Measurements from ENCODE around the gene GARIN1A.

GARIN1A gene

GRCh38 chr7:128703609-128704241, 31.6 kb downstream of the GARIN1A start:
- no peaks in the 10 kb centered on the region for H3K4me1 Mint-ChIP-seq
- no peaks in the 10 kb centered on the region for H3K36me3 Mint-ChIP-seq (ENCODE audit: low read depth)
- no peak overlapping the region for H3K4me3 Mint-ChIP-seq
- no peaks in the 10 kb centered on the region for H3K9me3 Mint-ChIP-seq
- no peak for DNase-seq
- peaks cover 33% of the 10 kb centered on the region for H3K27me3 Mint-ChIP-seq (ENCODE audit: low read depth, poor library complexity)
- no peak overlapping the region for H3K27ac Mint-ChIP-seq
- TF ChIP-seq, protein P1, sequence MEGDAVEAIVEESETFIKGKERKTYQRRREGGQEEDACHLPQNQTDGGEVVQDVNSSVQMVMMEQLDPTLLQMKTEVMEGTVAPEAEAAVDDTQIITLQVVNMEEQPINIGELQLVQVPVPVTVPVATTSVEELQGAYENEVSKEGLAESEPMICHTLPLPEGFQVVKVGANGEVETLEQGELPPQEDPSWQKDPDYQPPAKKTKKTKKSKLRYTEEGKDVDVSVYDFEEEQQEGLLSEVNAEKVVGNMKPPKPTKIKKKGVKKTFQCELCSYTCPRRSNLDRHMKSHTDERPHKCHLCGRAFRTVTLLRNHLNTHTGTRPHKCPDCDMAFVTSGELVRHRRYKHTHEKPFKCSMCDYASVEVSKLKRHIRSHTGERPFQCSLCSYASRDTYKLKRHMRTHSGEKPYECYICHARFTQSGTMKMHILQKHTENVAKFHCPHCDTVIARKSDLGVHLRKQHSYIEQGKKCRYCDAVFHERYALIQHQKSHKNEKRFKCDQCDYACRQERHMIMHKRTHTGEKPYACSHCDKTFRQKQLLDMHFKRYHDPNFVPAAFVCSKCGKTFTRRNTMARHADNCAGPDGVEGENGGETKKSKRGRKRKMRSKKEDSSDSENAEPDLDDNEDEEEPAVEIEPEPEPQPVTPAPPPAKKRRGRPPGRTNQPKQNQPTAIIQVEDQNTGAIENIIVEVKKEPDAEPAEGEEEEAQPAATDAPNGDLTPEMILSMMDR (IDR thresholded peaks at IDR 0.05): no peak

GRCh38 chr7:128705891-128706333, 33.8 kb downstream of the GARIN1A start:
- Mint-ChIP-seq H3K4me3 (no peak overlapping the region), H3K36me3 (ENCODE audit: low read depth) (no peaks in the 10 kb centered on the region), H3K27me3 (ENCODE audit: low read depth, poor library complexity) (peaks cover 25% of the 10 kb centered on the region), H3K27ac (no peak overlapping the region), H3K9me3 (no peaks in the 10 kb centered on the region), H3K4me1 (no peaks in the 10 kb centered on the region)
- DNase-seq: no peak
- TF ChIP-seq, protein P1 (IDR thresholded peaks at IDR 0.05): no peak

DNA sequence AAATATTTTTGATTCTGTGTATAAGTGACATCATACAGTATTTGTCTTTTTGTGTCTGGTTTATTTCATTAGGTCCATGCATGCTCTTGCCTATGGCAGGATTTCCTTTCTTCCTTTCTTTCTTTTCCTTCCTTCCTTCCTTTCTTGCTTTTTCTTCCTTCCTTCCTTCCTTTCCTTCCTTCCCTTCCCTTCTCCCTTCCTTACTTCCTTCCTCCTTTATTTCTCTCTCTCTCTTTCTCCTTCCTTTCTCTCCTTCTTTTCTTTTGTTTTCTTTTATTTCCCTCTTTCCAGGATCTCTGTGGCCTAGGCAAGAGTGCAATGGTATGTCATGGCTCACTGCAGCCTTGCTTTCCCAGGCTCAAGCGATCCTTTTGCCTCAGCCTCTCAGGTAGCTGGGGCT, 35.7 kb downstream of the GARIN1A start:
- TF ChIP-seq, protein P1 (IDR thresholded peaks at IDR 0.05): no peak
- Mint-ChIP-seq H3K27ac (no peak overlapping the region), H3K36me3 (ENCODE audit: low read depth) (no peaks in the 10 kb centered on the region), H3K4me3 (no peak overlapping the region), H3K9me3 (peaks cover 4% of the 10 kb centered on the region), H3K4me1 (no peaks in the 10 kb centered on the region), H3K27me3 (ENCODE audit: low read depth, poor library complexity) (peaks cover 23% of the 10 kb centered on the region)
- DNase-seq: no peak

- Mint-ChIP-seq H3K36me3 (ENCODE audit: low read depth) (no peaks in the 10 kb centered on the region), H3K27ac (no peak overlapping the region), H3K4me1 (no peaks in the 10 kb centered on the region), H3K27me3 (ENCODE audit: low read depth, poor library complexity) (peaks cover 20% of the 10 kb centered on the region), H3K9me3 (peaks cover 4% of the 10 kb centered on the region), H3K4me3 (no peak overlapping the region)
- no peak for DNase-seq
- TF ChIP-seq, protein P1 (IDR thresholded peaks at IDR 0.05): no peak
Measured at GRCh38 chr7:128708235-128708634, 36.1 kb downstream of the GARIN1A start.

- TF ChIP-seq, protein P1 (IDR thresholded peaks at IDR 0.05): no peak
- H3K27ac Mint-ChIP-seq: no peak overlapping the region
- H3K9me3 Mint-ChIP-seq: peaks cover 4% of the 10 kb centered on the region
- H3K27me3 Mint-ChIP-seq (ENCODE audit: low read depth, poor library complexity): peaks cover 14% of the 10 kb centered on the region
- H3K36me3 Mint-ChIP-seq (ENCODE audit: low read depth): no peaks in the 10 kb centered on the region
- no peaks in the 10 kb centered on the region for H3K4me1 Mint-ChIP-seq
- H3K4me3 Mint-ChIP-seq: no peak overlapping the region
- DNase-seq: no peak
Measured at GRCh38 chr7:128708824-128709223, 36.7 kb downstream of the GARIN1A start.

- Mint-ChIP-seq H3K4me3 (no peak overlapping the region), H3K9me3 (peaks cover 4% of the 10 kb centered on the region)
- TF ChIP-seq, protein P1 (IDR thresholded peaks at IDR 0.05): no peak
Measured at GRCh38 chr7:128710481-128710880, 38.4 kb downstream of the GARIN1A start.

More at GRCh38 chr7:128710481-128710880, 38.4 kb downstream of the GARIN1A start:
- Mint-ChIP-seq H3K27ac (no peak overlapping the region), H3K36me3 (ENCODE audit: low read depth) (no peaks in the 10 kb centered on the region), H3K4me1 (peaks cover 6% of the 10 kb centered on the region), H3K27me3 (ENCODE audit: low read depth, poor library complexity) (peaks cover 11% of the 10 kb centered on the region)
- no peak for DNase-seq

Data from nephron progenitor cell (in vitro differentiated cells).